ENCODE data around the gene NUTM1.
"Not testable (repeated sequence)": the region's sequence is repeated elsewhere in the genome, so short reads cannot be mapped to it uniquely, and the experiment has no call there.

Gene NUTM1

GRCh38 chr15:34367101-34368081 is 24.3 kb downstream of the NUTM1 start, which contains the start of gene LPCAT4:
TSS of gene LPCAT4 (minus strand) at chr15:34367196. CDS start at chr15:34367100, 96 bp downstream.
- peaks cover 32% of the 10 kb centered on the region for H3K4me1 Mint-ChIP-seq (ENCODE audit: low read depth)
- no peaks in the 10 kb centered on the region for H3K36me3 Mint-ChIP-seq

GRCh38 chr15:34370129-34370528 is 27.0 kb downstream of the NUTM1 start:
- H3K4me1 Mint-ChIP-seq (ENCODE audit: low read depth), result peaks cover 31% of the 10 kb centered on the region
- H3K4me3 Mint-ChIP-seq, result no peak overlapping the region
- no peaks in the 10 kb centered on the region for H3K27me3 Mint-ChIP-seq
- H3K27ac Mint-ChIP-seq, result peak overlapping the region; percentile 73
- H3K36me3 Mint-ChIP-seq, result no peaks in the 10 kb centered on the region
- no peaks in the 10 kb centered on the region for H3K9me3 Mint-ChIP-seq (ENCODE audit: low read depth)

More at GRCh38 chr15:34367101-34368081, 24.3 kb downstream of the NUTM1 start, which contains the start of gene LPCAT4:
- Mint-ChIP-seq H3K4me3 (peak within 1 kb of the TSS; percentile 94), H3K27me3 (no peaks in the 10 kb centered on the region), H3K9me3 (ENCODE audit: low read depth) (no peaks in the 10 kb centered on the region), H3K27ac (peak within 1 kb of the TSS; percentile 96)

- Mint-ChIP-seq H3K4me3 (no peak overlapping the region), H3K27ac (peak overlapping the region; percentile 73)
Measured at GRCh38 chr15:34370643-34371042, 27.5 kb downstream of the NUTM1 start.

GRCh38 chr15:34373951-34374350 is 30.8 kb downstream of the NUTM1 start:
- peaks cover 7% of the 10 kb centered on the region for H3K4me1 Mint-ChIP-seq (ENCODE audit: low read depth)
- H3K27ac Mint-ChIP-seq, result no peak overlapping the region
- H3K27me3 Mint-ChIP-seq, result no peaks in the 10 kb centered on the region
- H3K4me3 Mint-ChIP-seq, result no peak overlapping the region
- H3K36me3 Mint-ChIP-seq, result no peaks in the 10 kb centered on the region
- no peaks in the 10 kb centered on the region for H3K9me3 Mint-ChIP-seq (ENCODE audit: low read depth)

More at GRCh38 chr15:34370643-34371042, 27.5 kb downstream of the NUTM1 start:
- Mint-ChIP-seq H3K9me3 (ENCODE audit: low read depth) (no peaks in the 10 kb centered on the region), H3K36me3 (no peaks in the 10 kb centered on the region), H3K27me3 (no peaks in the 10 kb centered on the region), H3K4me1 (ENCODE audit: low read depth) (peaks cover 26% of the 10 kb centered on the region)

GRCh38 chr15:34374816-34375215 is 31.7 kb downstream of the NUTM1 start:
- Mint-ChIP-seq H3K4me1 (ENCODE audit: low read depth) (peaks cover 5% of the 10 kb centered on the region), H3K9me3 (ENCODE audit: low read depth) (no peaks in the 10 kb centered on the region), H3K36me3 (peaks cover 2% of the 10 kb centered on the region), H3K27ac (no peak overlapping the region), H3K4me3 (no peak overlapping the region), H3K27me3 (no peaks in the 10 kb centered on the region)

- H3K9me3 Mint-ChIP-seq (ENCODE audit: low read depth); H3K27me3 Mint-ChIP-seq; H3K36me3 Mint-ChIP-seq; H3K4me3 Mint-ChIP-seq; H3K27ac Mint-ChIP-seq; H3K4me1 Mint-ChIP-seq (ENCODE audit: low read depth): not testable (repeated sequence)
Measured at GRCh38 chr15:34375541-34375940, 32.4 kb downstream of the NUTM1 start.

GRCh38 chr15:34376856-34377255 is 33.7 kb downstream of the NUTM1 start:
- Mint-ChIP-seq H3K4me3 (no peak overlapping the region), H3K9me3 (ENCODE audit: low read depth) (no peaks in the 10 kb centered on the region)

GRCh38 chr15:34380491-34380890 is 37.4 kb downstream of the NUTM1 start:
- H3K36me3 Mint-ChIP-seq; H3K4me1 Mint-ChIP-seq (ENCODE audit: low read depth); H3K4me3 Mint-ChIP-seq; H3K27ac Mint-ChIP-seq; H3K9me3 Mint-ChIP-seq (ENCODE audit: low read depth); H3K27me3 Mint-ChIP-seq: not testable (repeated sequence)

More at GRCh38 chr15:34376856-34377255, 33.7 kb downstream of the NUTM1 start:
- H3K27me3 Mint-ChIP-seq, result no peaks in the 10 kb centered on the region
- H3K4me1 Mint-ChIP-seq (ENCODE audit: low read depth), result no peaks in the 10 kb centered on the region
- no peak overlapping the region for H3K27ac Mint-ChIP-seq
- H3K36me3 Mint-ChIP-seq, result peaks cover 2% of the 10 kb centered on the region

- H3K9me3 Mint-ChIP-seq (ENCODE audit: low read depth); H3K27ac Mint-ChIP-seq; H3K36me3 Mint-ChIP-seq; H3K4me3 Mint-ChIP-seq; H3K27me3 Mint-ChIP-seq; H3K4me1 Mint-ChIP-seq (ENCODE audit: low read depth): not testable (repeated sequence)
Measured at GRCh38 chr15:34381829-34382521, 38.9 kb downstream of the NUTM1 start.

GRCh38 chr15:34389594-34390086 is 46.5 kb downstream of the NUTM1 start:
- H3K27ac Mint-ChIP-seq; H3K4me3 Mint-ChIP-seq; H3K4me1 Mint-ChIP-seq (ENCODE audit: low read depth); H3K36me3 Mint-ChIP-seq; H3K27me3 Mint-ChIP-seq; H3K9me3 Mint-ChIP-seq (ENCODE audit: low read depth): not testable (repeated sequence)

- H3K36me3 Mint-ChIP-seq; H3K27me3 Mint-ChIP-seq; H3K4me1 Mint-ChIP-seq (ENCODE audit: low read depth); H3K9me3 Mint-ChIP-seq (ENCODE audit: low read depth); H3K4me3 Mint-ChIP-seq; H3K27ac Mint-ChIP-seq: not testable (repeated sequence)
Measured at GRCh38 chr15:34392981-34393380, 49.9 kb downstream of the NUTM1 start.

- not testable (repeated sequence) for H3K36me3 Mint-ChIP-seq; H3K27ac Mint-ChIP-seq; H3K27me3 Mint-ChIP-seq; H3K4me3 Mint-ChIP-seq; H3K4me1 Mint-ChIP-seq (ENCODE audit: low read depth); H3K9me3 Mint-ChIP-seq (ENCODE audit: low read depth)
Measured at GRCh38 chr15:34397637-34398259, 54.6 kb downstream of the NUTM1 start.

GRCh38 chr15:34403160-34403598 is 60.1 kb downstream of the NUTM1 start:
- not testable (repeated sequence) for H3K36me3 Mint-ChIP-seq; H3K27ac Mint-ChIP-seq; H3K4me1 Mint-ChIP-seq (ENCODE audit: low read depth); H3K9me3 Mint-ChIP-seq (ENCODE audit: low read depth); H3K4me3 Mint-ChIP-seq; H3K27me3 Mint-ChIP-seq

- not testable (repeated sequence) for H3K27me3 Mint-ChIP-seq; H3K27ac Mint-ChIP-seq; H3K4me1 Mint-ChIP-seq (ENCODE audit: low read depth); H3K36me3 Mint-ChIP-seq; H3K4me3 Mint-ChIP-seq; H3K9me3 Mint-ChIP-seq (ENCODE audit: low read depth)
Measured at GRCh38 chr15:34403899-34404298, 60.8 kb downstream of the NUTM1 start.
